GM20431 (cell line): Measurements from ENCODE around the gene B3GNT2.
"Not testable (repeated sequence)": the region's sequence is repeated elsewhere in the genome, so short reads cannot be mapped to it uniquely, and the experiment has no call there.

Source experiments
- in situ Hi-C: fragments of 300-500 bp; cut with MseI, MboI; formaldehyde crosslinking; loops from one replicate; pipeline ENCODE4 v1.15.0; 2020; ENCODE audit warnings: low sequenced_read_pairs; ENCODE audit not compliant: unreplicated experiment

The B3GNT2 gene

GRCh38 chr2:62184512-62185230 is 11.2 kb upstream of the B3GNT2 start:
- in situ Hi-C loops = no loop called here

GRCh38 chr2:62185475-62186155 is 10.3 kb upstream of the B3GNT2 start:
- in situ Hi-C loops = no loop called here

GRCh38 chr2:62186156-62186905 is 9.6 kb upstream of the B3GNT2 start:
- in situ Hi-C loops = no loop called here

- in situ Hi-C loops = no loop called here
These were observed 8.7 kb upstream of the B3GNT2 start for GRCh38 chr2:62187246-62187645.

GRCh38 chr2:62188416-62188815 is 7.5 kb upstream of the B3GNT2 start:
- in situ Hi-C loops = no loop called here

GRCh38 chr2:62189196-62189595 is 6.7 kb upstream of the B3GNT2 start:
- in situ Hi-C loops = no loop called here

- in situ Hi-C loops = no loop called here
These were observed 3.1 kb upstream of the B3GNT2 start for GRCh38 chr2:62192811-62193210.

GRCh38 chr2:62194558-62195420 is 1.1 kb upstream of the B3GNT2 start:
- in situ Hi-C loops = no loop called here

GRCh38 chr2:62196278-62196901 is 475 bp downstream of the B3GNT2 start:
- in situ Hi-C loops = no loop called here

GRCh38 chr2:62197011-62197924 is 1.4 kb downstream of the B3GNT2 start:
- in situ Hi-C loops = no loop called here

GRCh38 chr2:62197925-62198633 is 2.2 kb downstream of the B3GNT2 start:
- in situ Hi-C loops = no loop called here

GRCh38 chr2:62198854-62199253 is 2.9 kb downstream of the B3GNT2 start:
- in situ Hi-C loops = not testable (repeated sequence)

GRCh38 chr2:62199392-62200125 is 3.6 kb downstream of the B3GNT2 start:
- in situ Hi-C loops = no loop called here

GRCh38 chr2:62200291-62200841 is 4.5 kb downstream of the B3GNT2 start:
- in situ Hi-C loops = no loop called here

GRCh38 chr2:62200868-62201267 is 5.0 kb downstream of the B3GNT2 start:
- in situ Hi-C loops = no loop called here

- in situ Hi-C loops = no loop called here
These were observed 5.4 kb downstream of the B3GNT2 start for GRCh38 chr2:62201307-62201706.

GRCh38 chr2:62202019-62202722 is 6.3 kb downstream of the B3GNT2 start:
- in situ Hi-C loops = no loop called here
